Measurements from ENCODE around the gene MS4A8.

Gene MS4A8

DNA sequence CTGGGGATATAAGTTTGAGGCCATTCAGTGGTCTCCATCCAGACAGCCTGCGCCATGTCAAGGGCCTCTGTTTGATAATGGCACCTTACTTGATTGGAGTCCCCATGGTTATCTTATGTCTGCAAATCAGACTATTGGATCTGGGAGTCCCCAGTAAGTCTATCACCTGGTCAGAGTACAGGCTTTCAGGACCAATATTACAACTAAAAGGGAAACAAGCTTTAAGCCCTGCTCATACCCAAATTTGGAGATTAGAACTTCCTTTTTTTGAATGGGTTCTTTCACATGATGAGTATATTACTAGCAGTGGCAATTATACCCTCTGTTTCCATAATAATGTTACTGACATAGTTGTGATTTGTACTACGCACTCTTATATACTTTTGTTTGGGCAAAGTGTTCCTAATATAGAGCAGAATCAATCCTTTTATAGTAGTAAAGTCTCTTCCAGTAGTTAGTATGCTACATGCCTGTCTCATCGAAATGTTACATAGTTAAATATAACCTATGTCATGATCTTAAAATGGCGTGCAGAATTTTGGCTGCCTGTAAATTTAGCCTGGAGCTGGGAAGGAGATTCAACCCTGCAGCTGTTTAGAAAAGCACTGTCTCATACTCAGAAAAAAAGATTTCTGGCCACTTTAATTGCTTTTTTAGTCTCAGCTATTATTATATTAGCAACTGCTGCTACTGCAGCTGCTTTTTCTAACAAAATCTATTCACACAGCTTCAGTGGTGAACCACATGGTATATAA, 62.2 kb downstream of the MS4A8 start:
- Histone ChIP-seq H2BK15ac (replicated peaks; ENCODE audit: low read depth) (no peak overlapping the region), H3K79me1 (ENCODE audit: low read length) (no peaks in the 10 kb centered on the region), H3K36me3 (ENCODE audit: control insufficient read depth, insufficient read depth, low read length) (no peaks in the 10 kb centered on the region), H3K23ac (ENCODE audit: low read length) (no peak overlapping the region), H3K18ac (ENCODE audit: low read length) (no peak overlapping the region), H4K8ac (ENCODE audit: low read depth, low read length) (no peak overlapping the region), H3K27ac (ENCODE audit: low read depth, low read length) (no peak overlapping the region), H3K4me1 (ENCODE audit: control insufficient read depth, low read depth, low read length) (no peaks in the 10 kb centered on the region), H2AK5ac (ENCODE audit: low read length) (no peak overlapping the region), H3K79me2 (ENCODE audit: control insufficient read depth, insufficient read depth, low read length) (no peaks in the 10 kb centered on the region), H3K4ac (ENCODE audit: low read depth, low read length) (no peak overlapping the region), H2BK120ac (ENCODE audit: low read depth, low read length) (no peak overlapping the region), H3K4me2 (ENCODE audit: low read length) (no peak overlapping the region), H3K27me3 (ENCODE audit: insufficient read depth, low read length, poor library complexity) (no peaks in the 10 kb centered on the region), H4K5ac (ENCODE audit: low read length) (no peak overlapping the region), H3K4me3 (ENCODE audit: low read length) (no peak overlapping the region), H2BK5ac (ENCODE audit: low read length) (no peak overlapping the region), H3K56ac (ENCODE audit: low read length) (no peak overlapping the region), H3K9ac (ENCODE audit: low read length) (no peak overlapping the region)
- no CpG with 5 or more reads among the region's 4 CpGs for WGBS (ENCODE audit: extremely low coverage, insufficient coverage, low lambda C conversion rate)
- no peak for DNase-seq

DNA sequence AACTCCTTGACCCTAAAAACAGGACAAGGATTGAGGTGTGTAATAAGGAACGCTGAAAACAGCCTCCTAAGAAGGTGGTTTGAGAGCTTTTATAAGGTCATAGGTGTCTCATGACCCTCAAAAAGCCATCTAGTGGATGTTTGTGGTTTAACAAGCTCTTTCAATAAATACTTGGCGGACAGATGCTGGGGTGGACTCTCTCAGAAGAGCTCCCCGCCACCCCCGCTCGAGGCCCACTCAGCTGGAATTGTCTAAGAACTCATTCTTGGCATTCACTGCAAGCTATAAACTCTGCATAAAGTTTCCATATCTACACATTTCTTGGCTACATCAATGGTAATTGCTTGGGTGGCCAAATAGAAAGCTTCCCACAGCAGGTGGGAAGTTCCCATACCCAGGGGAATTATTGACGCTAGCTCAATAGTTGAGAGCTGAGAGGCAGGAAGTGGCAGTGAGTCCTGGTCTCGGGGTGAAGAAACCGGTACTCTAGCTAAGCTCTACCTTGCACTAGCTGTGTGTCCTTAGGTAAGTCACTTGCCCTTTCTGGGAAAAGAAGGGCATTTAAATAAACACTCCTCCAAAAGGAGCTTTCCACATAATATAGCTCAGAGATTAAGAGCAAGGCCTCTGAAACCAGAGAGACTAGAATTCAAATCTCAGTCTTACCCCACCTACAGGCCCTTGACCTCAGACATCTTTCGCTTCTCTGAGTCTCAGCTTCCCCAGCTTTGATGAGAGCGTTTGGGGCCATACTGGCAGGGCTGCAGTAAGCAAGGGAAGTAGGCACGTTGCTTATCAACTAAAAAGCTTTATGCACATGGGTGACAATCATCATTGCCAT, 63.7 kb downstream of the MS4A8 start:
- Histone ChIP-seq H3K79me2 (ENCODE audit: control insufficient read depth, insufficient read depth, low read length) (no peaks in the 10 kb centered on the region), H4K8ac (ENCODE audit: low read depth, low read length) (no peak overlapping the region), H4K5ac (ENCODE audit: low read length) (no peak overlapping the region), H3K23ac (ENCODE audit: low read length) (no peak overlapping the region), H3K4me2 (ENCODE audit: low read length) (no peak overlapping the region), H3K4me3 (ENCODE audit: low read length) (no peak overlapping the region), H3K27me3 (ENCODE audit: insufficient read depth, low read length, poor library complexity) (no peaks in the 10 kb centered on the region), H3K79me1 (ENCODE audit: low read length) (no peaks in the 10 kb centered on the region), H2BK120ac (ENCODE audit: low read depth, low read length) (no peak overlapping the region), H3K4ac (ENCODE audit: low read depth, low read length) (no peak overlapping the region), H3K9ac (ENCODE audit: low read length) (no peak overlapping the region), H2AK5ac (ENCODE audit: low read length) (no peak overlapping the region), H2BK5ac (ENCODE audit: low read length) (no peak overlapping the region), H3K27ac (ENCODE audit: low read depth, low read length) (no peak overlapping the region), H3K4me1 (ENCODE audit: control insufficient read depth, low read depth, low read length) (no peaks in the 10 kb centered on the region), H3K56ac (ENCODE audit: low read length) (no peak overlapping the region), H2BK15ac (replicated peaks; ENCODE audit: low read depth) (no peak overlapping the region), H3K18ac (ENCODE audit: low read length) (no peak overlapping the region), H3K36me3 (ENCODE audit: control insufficient read depth, insufficient read depth, low read length) (no peaks in the 10 kb centered on the region)
- no CpG with 5 or more reads among the region's 11 CpGs for WGBS (ENCODE audit: extremely low coverage, insufficient coverage, low lambda C conversion rate)
- peak; percentile 71 for DNase-seq

DNA sequence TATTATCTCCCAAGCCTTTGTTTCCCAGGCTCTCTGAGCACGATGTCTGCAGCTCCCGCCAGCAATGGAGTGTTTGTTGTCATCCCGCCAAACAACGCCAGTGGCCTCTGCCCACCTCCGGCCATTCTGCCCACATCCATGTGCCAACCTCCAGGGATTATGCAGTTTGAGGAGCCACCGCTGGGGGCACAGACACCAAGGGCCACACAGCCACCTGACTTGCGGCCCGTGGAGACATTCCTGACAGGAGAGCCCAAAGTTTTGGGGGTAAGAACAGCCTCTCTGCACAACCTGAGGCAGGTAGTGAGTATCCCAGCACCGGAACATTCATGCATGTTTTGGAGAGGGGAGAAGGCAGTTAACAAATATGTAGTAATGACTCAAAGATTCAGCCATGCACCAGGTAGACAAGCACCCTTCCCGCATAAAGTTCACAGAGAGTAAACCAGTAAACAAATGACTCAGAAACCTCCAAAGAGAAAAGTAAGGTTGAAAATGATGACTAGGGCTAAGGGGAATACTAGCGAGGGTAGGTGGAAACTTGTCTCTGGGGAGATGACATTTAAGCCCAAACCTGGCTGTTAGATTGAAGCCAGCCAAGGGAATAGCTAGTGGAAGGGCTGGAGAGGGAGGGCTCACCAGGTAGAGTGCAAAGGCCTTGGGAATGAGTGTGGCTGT, 64.4 kb downstream of the MS4A8 start:
- Histone ChIP-seq H3K27ac (ENCODE audit: low read depth, low read length) (no peak overlapping the region), H3K4me1 (ENCODE audit: control insufficient read depth, low read depth, low read length) (no peaks in the 10 kb centered on the region), H3K23ac (ENCODE audit: low read length) (no peak overlapping the region), H3K36me3 (ENCODE audit: control insufficient read depth, insufficient read depth, low read length) (no peaks in the 10 kb centered on the region), H2BK120ac (ENCODE audit: low read depth, low read length) (no peak overlapping the region), H2BK5ac (ENCODE audit: low read length) (no peak overlapping the region), H3K18ac (ENCODE audit: low read length) (no peak overlapping the region), H2BK15ac (replicated peaks; ENCODE audit: low read depth) (no peak overlapping the region), H3K79me2 (ENCODE audit: control insufficient read depth, insufficient read depth, low read length) (no peaks in the 10 kb centered on the region), H3K4ac (ENCODE audit: low read depth, low read length) (no peak overlapping the region), H4K5ac (ENCODE audit: low read length) (no peak overlapping the region), H4K8ac (ENCODE audit: low read depth, low read length) (no peak overlapping the region), H3K4me2 (ENCODE audit: low read length) (no peak overlapping the region), H2AK5ac (ENCODE audit: low read length) (no peak overlapping the region), H3K56ac (ENCODE audit: low read length) (no peak overlapping the region), H3K79me1 (ENCODE audit: low read length) (no peaks in the 10 kb centered on the region), H3K27me3 (ENCODE audit: insufficient read depth, low read length, poor library complexity) (no peaks in the 10 kb centered on the region), H3K4me3 (ENCODE audit: low read length) (no peak overlapping the region), H3K9ac (ENCODE audit: low read length) (no peak overlapping the region)
- WGBS (ENCODE audit: extremely low coverage, insufficient coverage, low lambda C conversion rate), result no CpG with 5 or more reads among the region's 11 CpGs
- peak; percentile 16 for DNase-seq

DNA sequence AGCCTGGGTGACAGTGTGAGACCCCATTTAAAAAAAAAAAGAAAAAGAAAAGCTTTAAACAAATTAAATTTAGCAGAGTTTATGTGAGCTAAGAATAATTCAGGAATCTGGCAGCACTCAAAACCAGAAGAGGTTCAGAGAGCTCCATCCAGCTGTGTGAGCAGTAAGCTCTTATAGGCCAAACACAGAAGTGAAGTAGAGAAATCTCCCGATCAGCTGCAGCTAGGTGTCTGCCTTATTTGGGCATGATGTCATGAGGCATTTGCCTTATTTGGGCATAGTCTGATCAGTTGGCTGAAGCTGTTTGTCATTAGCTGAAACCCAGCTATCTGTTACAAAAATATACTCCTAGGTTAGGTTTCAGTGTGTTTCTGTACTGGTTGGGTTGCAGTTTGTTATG, 65.5 kb downstream of the MS4A8 start:
- Histone ChIP-seq H3K4me2 (ENCODE audit: low read length) (no peak overlapping the region), H3K4ac (ENCODE audit: low read depth, low read length) (no peak overlapping the region), H2BK120ac (ENCODE audit: low read depth, low read length) (no peak overlapping the region), H2AK5ac (ENCODE audit: low read length) (no peak overlapping the region), H3K23ac (ENCODE audit: low read length) (no peak overlapping the region), H3K4me3 (ENCODE audit: low read length) (no peak overlapping the region), H3K18ac (ENCODE audit: low read length) (no peak overlapping the region), H3K79me2 (ENCODE audit: control insufficient read depth, insufficient read depth, low read length) (no peaks in the 10 kb centered on the region), H2BK15ac (replicated peaks; ENCODE audit: low read depth) (no peak overlapping the region), H3K36me3 (ENCODE audit: control insufficient read depth, insufficient read depth, low read length) (no peaks in the 10 kb centered on the region), H2BK5ac (ENCODE audit: low read length) (no peak overlapping the region), H3K4me1 (ENCODE audit: control insufficient read depth, low read depth, low read length) (no peaks in the 10 kb centered on the region), H3K27ac (ENCODE audit: low read depth, low read length) (no peak overlapping the region), H3K79me1 (ENCODE audit: low read length) (no peaks in the 10 kb centered on the region), H4K8ac (ENCODE audit: low read depth, low read length) (no peak overlapping the region), H3K27me3 (ENCODE audit: insufficient read depth, low read length, poor library complexity) (no peaks in the 10 kb centered on the region), H4K5ac (ENCODE audit: low read length) (no peak overlapping the region), H3K9ac (ENCODE audit: low read length) (no peak overlapping the region), H3K56ac (ENCODE audit: low read length) (no peak overlapping the region)
- WGBS (ENCODE audit: extremely low coverage, insufficient coverage, low lambda C conversion rate), result no CpG with 5 or more reads among the region's 1 CpG
- DNase-seq, result peak; percentile 64

DNA sequence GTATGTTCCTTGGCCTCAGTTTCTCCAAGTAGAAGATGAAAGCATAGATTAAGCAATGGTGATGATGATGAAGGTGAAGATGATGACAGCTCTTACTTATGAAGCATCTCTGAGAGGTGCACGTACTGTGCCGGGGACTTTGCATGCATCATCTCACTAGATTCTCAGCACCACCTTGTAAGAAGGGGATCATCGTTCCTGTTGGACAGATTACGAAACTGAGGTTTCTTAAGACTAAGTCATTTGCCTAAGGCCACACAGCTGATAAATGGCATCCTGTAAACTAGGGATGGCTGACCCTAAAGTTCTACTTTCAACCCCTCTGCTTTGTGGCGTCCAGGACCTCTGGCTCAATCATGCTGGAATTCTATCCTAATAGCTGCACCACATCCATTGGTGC, 65.9 kb downstream of the MS4A8 start:
- Histone ChIP-seq H4K8ac (ENCODE audit: low read depth, low read length) (no peak overlapping the region), H2BK5ac (ENCODE audit: low read length) (no peak overlapping the region), H3K27ac (ENCODE audit: low read depth, low read length) (no peak overlapping the region), H3K79me1 (ENCODE audit: low read length) (no peaks in the 10 kb centered on the region), H3K4me3 (ENCODE audit: low read length) (no peak overlapping the region), H3K18ac (ENCODE audit: low read length) (no peak overlapping the region), H3K4ac (ENCODE audit: low read depth, low read length) (no peak overlapping the region), H3K79me2 (ENCODE audit: control insufficient read depth, insufficient read depth, low read length) (no peaks in the 10 kb centered on the region), H3K23ac (ENCODE audit: low read length) (no peak overlapping the region), H2BK15ac (replicated peaks; ENCODE audit: low read depth) (no peak overlapping the region), H2BK120ac (ENCODE audit: low read depth, low read length) (no peak overlapping the region), H3K27me3 (ENCODE audit: insufficient read depth, low read length, poor library complexity) (no peaks in the 10 kb centered on the region), H2AK5ac (ENCODE audit: low read length) (no peak overlapping the region), H3K36me3 (ENCODE audit: control insufficient read depth, insufficient read depth, low read length) (no peaks in the 10 kb centered on the region), H3K4me1 (ENCODE audit: control insufficient read depth, low read depth, low read length) (no peaks in the 10 kb centered on the region), H4K5ac (ENCODE audit: low read length) (no peak overlapping the region), H3K56ac (ENCODE audit: low read length) (no peak overlapping the region), H3K4me2 (ENCODE audit: low read length) (no peak overlapping the region), H3K9ac (ENCODE audit: low read length) (no peak overlapping the region)
- no peak for DNase-seq
- WGBS (ENCODE audit: extremely low coverage, insufficient coverage, low lambda C conversion rate), result no CpG with 5 or more reads among the region's 5 CpGs
